Measurements from ENCODE around the gene CD274. TPM values are rescaled to one million over a fixed set of nuclear protein-coding genes. Genes with fewer than 3 reads are reported as not detected.

CD274 gene
- total and polyA plus RNA-seq, 3 experiments from 2014 or later, result 6.1 to 17.6 (median 13.2) TPM

- peak overlapping the region in 1 of 8 donors; percentile 2 for H3K27ac Mint-ChIP-seq
- H3K27ac ChIP-seq (ENCODE audit: low read depth, low read length), result no peak overlapping the region
- H3K36me3 ChIP-seq (ENCODE audit: insufficient read depth, low read length), result no peaks in the 10 kb centered on the region
- H3K9me3 ChIP-seq (ENCODE audit: low read length), result no peaks in the 10 kb centered on the region
- ChIA-PET CTCF (no interaction called here), POLR2A (no interaction called here)
- H3K4me1 ChIP-seq (ENCODE audit: insufficient read depth, low read length), result no peaks in the 10 kb centered on the region
- H3K27me3 Mint-ChIP-seq, result no peaks in the 10 kb centered on the region
- H3K36me3 Mint-ChIP-seq, result no peaks in the 10 kb centered on the region
- H3K4me1 Mint-ChIP-seq, result peaks cover 4 to 17% (median 13%) of the 10 kb centered on the region in 3 donors
- H3K9me3 Mint-ChIP-seq, result no peaks in the 10 kb centered on the region
- no peak for DNase-seq
- no peak overlapping the region for H3K4me3 Mint-ChIP-seq
- H3K4me3 ChIP-seq (ENCODE audit: low read length), result no peak overlapping the region
- no peaks in the 10 kb centered on the region for H3K27me3 ChIP-seq (ENCODE audit: insufficient read depth, low read length, poor library complexity, severe bottlenecking)
These were observed 68.0 kb downstream of the CD274 start for GRCh38 chr9:5518171-5518936.

- ChIA-PET CTCF (no interaction called here), POLR2A (no interaction called here)
- no peaks in the 10 kb centered on the region for H3K36me3 Mint-ChIP-seq
- Histone ChIP-seq H3K36me3 (ENCODE audit: insufficient read depth, low read length) (no peaks in the 10 kb centered on the region), H3K4me3 (ENCODE audit: low read length) (no peak overlapping the region), H3K27ac (ENCODE audit: low read depth, low read length) (no peak overlapping the region), H3K27me3 (ENCODE audit: insufficient read depth, low read length, poor library complexity, severe bottlenecking) (no peaks in the 10 kb centered on the region), H3K4me1 (ENCODE audit: insufficient read depth, low read length) (no peaks in the 10 kb centered on the region), H3K9me3 (ENCODE audit: low read length) (no peaks in the 10 kb centered on the region)
- H3K27me3 Mint-ChIP-seq, result no peaks in the 10 kb centered on the region
- DNase-seq, result no peak
- H3K4me1 Mint-ChIP-seq, result peaks cover 4 to 17% (median 13%) of the 10 kb centered on the region in 3 donors
- no peak overlapping the region for H3K4me3 Mint-ChIP-seq
- no peaks in the 10 kb centered on the region for H3K9me3 Mint-ChIP-seq
- H3K27ac Mint-ChIP-seq, result peak overlapping the region in 2 of 8 donors; percentile 12 to 48
These were observed 68.6 kb downstream of the CD274 start for GRCh38 chr9:5518937-5519319.

Other genes with a start within 250 kb of the CD274 start
- not detected for gene INSL4, start 219.1 kb upstream of the CD274 start, total RNA-seq
- gene INSL4, start 219.1 kb upstream of the CD274 start, polyA plus RNA-seq, result not detected
- gene RLN2, start 145.8 kb upstream of the CD274 start, total RNA-seq, result 1 to 10 TPM; 1.9 to 2.8 TPM
- gene RLN2, start 145.8 kb upstream of the CD274 start, polyA plus RNA-seq, result 8.8 TPM
- gene RLN1, start 110.7 kb upstream of the CD274 start, total RNA-seq, result 1 to 10 TPM in 1 of 2 experiments, under 1 TPM in 1; 0.31 to 1.1 TPM
- gene RLN1, start 110.7 kb upstream of the CD274 start, polyA plus RNA-seq, result 4.1 TPM
- gene PLGRKT, start 12.6 kb upstream of the CD274 start, total RNA-seq, result 10 to 100 TPM; 34.3 to 36.1 TPM
- gene PLGRKT, start 12.6 kb upstream of the CD274 start, polyA plus RNA-seq, result 48.6 TPM
- gene PDCD1LG2, start 60.0 kb downstream of the CD274 start, total RNA-seq, result under 1 TPM; 0.33 to 0.37 TPM
- gene PDCD1LG2, start 60.0 kb downstream of the CD274 start, polyA plus RNA-seq, result not detected
- 10 to 100 TPM; 13.2 to 15.0 TPM for gene RIC1, start 178.6 kb downstream of the CD274 start, total RNA-seq
- 6.3 TPM for gene RIC1, start 178.6 kb downstream of the CD274 start, polyA plus RNA-seq

Data from CD8-positive, alpha-beta memory T cell (primary cell).